ENCODE measurements around the gene C2orf81.

GRCh38 chr2:74368499-74368898 is 52.9 kb downstream of the C2orf81 start:
- TF ChIP-seq MAX (CRISPR knock-in tag; IDR thresholded peaks at IDR 0.05) (no peak), CTCF (IDR thresholded peaks at IDR 0.05) (no peak)

Measured in WTC11 (cell line).